GM23338 (cell line): Measurements from ENCODE around the gene LIMCH1. TPM values are rescaled to one million over a fixed set of nuclear protein-coding genes. Genes with fewer than 3 reads are reported as not detected.

ENCODE experiments used
- ATAC-seq: fragments of 200-7000 bp; cut with Tn5 transposase; 3 replicates; pipeline ENCODE4 v1.9.1; 2020
- DNase-seq: peaks from one replicate; pipeline ENCODE4 v3.0.0-alpha.2; 2015; ENCODE audit warnings: low spot score
- H2AFZ ChIP-seq: fragments of 200-600 bp; sonication (generic); 2 replicates; pipeline ENCODE4 v1.8.0; 2016; ENCODE audit warnings: antibody characterized with exemption, mild to moderate bottlenecking, moderate library complexity
- H3F3A ChIP-seq: fragments of 200-600 bp; sonication (generic); replicated peaks from 2 replicates; pipeline ENCODE4 v1.8.0; 2017; ENCODE audit warnings: antibody characterized with exemption, mixed run types, low read depth
- H3K27ac ChIP-seq: fragments of 200-600 bp; sonication (generic); 2 replicates; pipeline ENCODE4 v1.6.1; 2016; ENCODE audit warnings: low read depth
- H3K27me3 ChIP-seq: fragments of 200-600 bp; sonication (generic); 2 replicates; pipeline ENCODE4 v1.8.0; 2016; ENCODE audit warnings: mild to moderate bottlenecking, mixed run types, moderate library complexity; ENCODE audit not compliant: insufficient read depth
- H3K36me3 ChIP-seq: fragments of 200-600 bp; sonication (generic); 2 replicates; pipeline ENCODE4 v1.8.0; 2016; ENCODE audit warnings: mild to moderate bottlenecking; ENCODE audit not compliant: insufficient read depth
- H3K4me1 ChIP-seq: fragments of 200-600 bp; sonication (generic); 2 replicates; pipeline ENCODE4 v1.8.0; 2016; ENCODE audit warnings: mild to moderate bottlenecking, moderate library complexity; ENCODE audit not compliant: insufficient read depth
- H3K4me2 ChIP-seq: fragments of 200-600 bp; sonication (generic); 2 replicates; pipeline ENCODE4 v1.7.1; 2017; ENCODE audit warnings: mixed run types
- H3K4me3 ChIP-seq: fragments of 200-600 bp; sonication (generic); 2 replicates; pipeline ENCODE4 v1.6.1; 2016; ENCODE audit warnings: mixed run types
- H3K79me2 ChIP-seq: fragments of 200-600 bp; sonication (generic); replicated peaks from 2 replicates; pipeline ENCODE4 v1.8.0; 2017; ENCODE audit warnings: mild to moderate bottlenecking; ENCODE audit not compliant: insufficient read depth
- H3K9me2 ChIP-seq: fragments of 200-600 bp; sonication (generic); 2 replicates; pipeline ENCODE4 v1.8.0; 2017; ENCODE audit not compliant: insufficient read depth
- H4K20me1 ChIP-seq: fragments of 200-600 bp; sonication (generic); replicated peaks from 2 replicates; pipeline ENCODE4 v1.8.0; 2017; ENCODE audit warnings: mild to moderate bottlenecking; ENCODE audit not compliant: insufficient read depth
- H3K27ac Mint-ChIP-seq: 2 replicates; pipeline ENCODE4 v1.8.0; 2020; ENCODE audit warnings: inconsistent platforms, mild to moderate bottlenecking, moderate library complexity, mixed read lengths
- H3K27me3 Mint-ChIP-seq: 3 replicates; pipeline ENCODE4 v1.8.0; 2022; ENCODE audit warnings: low read depth, mild to moderate bottlenecking, moderate library complexity, mixed read lengths, inconsistent platforms; ENCODE audit not compliant: insufficient read depth, poor library complexity
- H3K36me3 Mint-ChIP-seq: 3 replicates; pipeline ENCODE4 v1.8.0; 2021; ENCODE audit warnings: low read depth, mild to moderate bottlenecking, inconsistent platforms, moderate library complexity, mixed read lengths
- H3K4me1 Mint-ChIP-seq: 3 replicates; pipeline ENCODE4 v1.8.0; 2020; ENCODE audit warnings: mild to moderate bottlenecking, inconsistent platforms, mixed read lengths
- H3K4me3 Mint-ChIP-seq: 3 replicates; pipeline ENCODE4 v1.8.0; 2021; ENCODE audit warnings: moderate library complexity, mild to moderate bottlenecking, inconsistent platforms, mixed read lengths
- H3K9me3 Mint-ChIP-seq: 3 replicates; pipeline ENCODE4 v1.8.0; 2020; ENCODE audit warnings: moderate library complexity, mild to moderate bottlenecking, inconsistent platforms, mixed read lengths
- CREB1 ChIP-seq: fragments of 250-450 bp; sonication (Bioruptor Pico); IDR thresholded peaks from 2 replicates; pipeline ENCODE4 v1.5.0; 2020; ENCODE audit warnings: low read depth, mild to moderate bottlenecking, moderate library complexity
- CTCF ChIP-seq, 2 experiments: fragments of 200-600 bp in 1 of 2; sonication (generic) in 1 of 2; conservative IDR thresholded peaks; 2 replicates each; pipeline versions ENCODE4 v1.5.1 to v1.6.1; 2016 to 2017; ENCODE audit warnings: antibody characterized with exemption in 2 of 2, low read depth in 2 of 2, mild to moderate bottlenecking in 2 of 2, moderate library complexity in 1 of 2
- ETS1 ChIP-seq: IDR thresholded peaks from 2 replicates; pipeline ENCODE4 v1.6.1; 2016; ENCODE audit warnings: antibody characterized with exemption
- EZH2 ChIP-seq: fragments of 200-600 bp; sonication (generic); IDR thresholded peaks from one replicate; pipeline ENCODE4 v1.8.0; 2017; ENCODE audit warnings: antibody characterized with exemption, mild to moderate bottlenecking, low read depth; ENCODE audit not compliant: unreplicated experiment
- EZH2phosphoT487 ChIP-seq: fragments of 200-600 bp; sonication (generic); IDR thresholded peaks from one replicate; pipeline ENCODE4 v1.8.1; 2018; ENCODE audit warnings: antibody characterized with exemption; ENCODE audit not compliant: unreplicated experiment
- JUNB ChIP-seq: IDR thresholded peaks from one replicate; pipeline ENCODE4 v1.6.1; 2016; ENCODE audit warnings: antibody characterized with exemption; ENCODE audit not compliant: unreplicated experiment
- STAT1 ChIP-seq: IDR thresholded peaks from one replicate; pipeline ENCODE4 v1.6.1; 2016; ENCODE audit warnings: antibody characterized with exemption; ENCODE audit not compliant: unreplicated experiment
- ZNF114 ChIP-seq: fragments of 250-450 bp; sonication (Bioruptor Pico); IDR thresholded peaks from 2 replicates; pipeline ENCODE4 v1.5.0; 2020; ENCODE audit warnings: mild to moderate bottlenecking, moderate library complexity
- ZNF331 ChIP-seq: fragments of 250-450 bp; sonication (Bioruptor Pico); IDR thresholded peaks from 2 replicates; pipeline ENCODE4 v1.5.0; 2020; ENCODE audit warnings: low read depth, mild to moderate bottlenecking, moderate library complexity
- polyA plus RNA-seq: library from polyadenylated mRNA; unstranded; fragments of >200 nt; fragmentation: Nextera tagmentation; extraction: Ambion mirVana; gene quantifications from 2 replicates; pipeline ENCODE4 v1.2.1, GENCODE V29; 2016
- total RNA-seq: library from RNA; depleted of rRNA; stranded (reverse); fragments of >200 nt; shearing (Covaris generic); gene quantifications from 2 replicates; pipeline ENCODE4 v1.2.3, GENCODE V29; 2014

LIMCH1 gene
- total and polyA plus RNA-seq, 2 experiments from 2014 or later: 1.5 TPM

DNA sequence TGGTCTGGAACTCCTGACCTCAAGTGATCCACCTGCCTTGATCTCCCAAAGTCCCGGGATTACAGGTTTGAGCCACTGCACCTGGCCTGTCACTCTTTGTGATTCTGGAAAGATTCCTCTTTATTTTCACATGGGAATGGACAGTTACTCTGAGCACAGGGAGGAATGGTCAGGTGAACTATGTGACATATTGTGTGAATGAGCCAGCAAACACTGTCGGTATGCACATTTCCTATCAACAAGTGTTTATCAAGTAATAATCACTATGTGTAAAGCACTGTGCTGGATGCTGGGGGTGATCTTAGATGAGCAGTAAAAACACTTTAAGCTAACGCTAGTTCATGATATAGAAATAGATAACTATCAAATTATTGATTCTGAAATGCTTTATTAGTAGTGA, 97.5 kb downstream of the LIMCH1 start:
- Histone ChIP-seq H3K9me2 (no peaks in the 10 kb centered on the region; the same call in 1 of the 2 replicates), H3K36me3 (no peaks in the 10 kb centered on the region), H3K79me2 (no peaks in the 10 kb centered on the region), H2AFZ (no peak overlapping the region), H3F3A (no peaks in the 10 kb centered on the region), H3K4me3 (no peak overlapping the region), H3K4me1 (peaks cover 6% of the 10 kb centered on the region; the same call in 1 of the 2 replicates), H3K27ac (no peak overlapping the region), H3K4me2 (no peak overlapping the region), H4K20me1 (no peaks in the 10 kb centered on the region), H3K27me3 (no peaks in the 10 kb centered on the region)
- Mint-ChIP-seq H3K9me3 (no peaks in the 10 kb centered on the region), H3K27ac (no peak overlapping the region), H3K27me3 (peaks cover 4% of the 10 kb centered on the region), H3K36me3 (no peaks in the 10 kb centered on the region), H3K4me3 (no peak overlapping the region), H3K4me1 (peaks cover 13% of the 10 kb centered on the region)
- TF ChIP-seq STAT1 (no peak), CTCF (conservative IDR thresholded peaks at IDR 0.05; ENCODE audit: low read depth in 2 of 2) (no peak), ZNF114 (CRISPR knock-in tag) (no peak), JUNB (no peak), CREB1 (no peak), EZH2phosphoT487 (no peak), ETS1 (no peak), ZNF331 (CRISPR knock-in tag) (no peak)
- DNase-seq (no peak), ATAC-seq (no peak)

DNA sequence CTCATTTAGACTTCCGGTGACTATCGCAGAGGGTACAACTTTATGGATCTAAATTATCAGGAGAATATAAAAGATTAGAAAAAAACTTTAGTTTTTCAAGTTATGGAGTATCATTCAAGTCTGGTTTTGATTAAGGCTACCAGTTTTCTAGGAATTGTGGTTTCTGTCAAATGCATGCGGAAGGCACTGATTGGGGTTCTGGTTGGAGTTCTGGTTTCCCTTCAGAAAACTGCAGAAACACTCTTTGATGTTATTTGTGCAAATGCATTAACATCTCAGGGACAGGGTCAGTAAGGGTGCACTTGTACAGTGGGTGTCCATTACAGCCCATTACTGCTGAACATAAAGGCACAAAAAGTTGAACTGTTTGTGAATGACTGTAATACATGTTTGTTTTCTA, 100.2 kb downstream of the LIMCH1 start:
- Histone ChIP-seq H3K4me1 (peaks cover 6% of the 10 kb centered on the region; the same call in 1 of the 2 replicates), H3K9me2 (no peaks in the 10 kb centered on the region; the same call in 1 of the 2 replicates), H3F3A (no peaks in the 10 kb centered on the region), H2AFZ (peak overlapping the region; percentile 13; the same call in 1 of the 2 replicates), H3K27ac (no peak overlapping the region), H3K79me2 (no peaks in the 10 kb centered on the region), H3K4me3 (no peak overlapping the region), H3K4me2 (no peak overlapping the region), H4K20me1 (no peaks in the 10 kb centered on the region), H3K36me3 (no peaks in the 10 kb centered on the region), H3K27me3 (no peaks in the 10 kb centered on the region)
- Mint-ChIP-seq H3K4me1 (peaks cover 9% of the 10 kb centered on the region), H3K27ac (no peak overlapping the region), H3K9me3 (no peaks in the 10 kb centered on the region), H3K4me3 (no peak overlapping the region), H3K36me3 (no peaks in the 10 kb centered on the region), H3K27me3 (peaks cover 4% of the 10 kb centered on the region)
- DNase-seq (no peak), ATAC-seq (no peak)
- TF ChIP-seq STAT1 (no peak), EZH2 (no peak), CTCF (conservative IDR thresholded peaks at IDR 0.05; ENCODE audit: low read depth in 2 of 2) (no peak), ETS1 (no peak)
